EL (cell line): ENCODE data around the gene ZAP70.

Experiments used
- DNase-seq: peaks from one replicate; pipeline ENCODE4 v3.0.0-alpha.2; 2016

Gene ZAP70

DNA sequence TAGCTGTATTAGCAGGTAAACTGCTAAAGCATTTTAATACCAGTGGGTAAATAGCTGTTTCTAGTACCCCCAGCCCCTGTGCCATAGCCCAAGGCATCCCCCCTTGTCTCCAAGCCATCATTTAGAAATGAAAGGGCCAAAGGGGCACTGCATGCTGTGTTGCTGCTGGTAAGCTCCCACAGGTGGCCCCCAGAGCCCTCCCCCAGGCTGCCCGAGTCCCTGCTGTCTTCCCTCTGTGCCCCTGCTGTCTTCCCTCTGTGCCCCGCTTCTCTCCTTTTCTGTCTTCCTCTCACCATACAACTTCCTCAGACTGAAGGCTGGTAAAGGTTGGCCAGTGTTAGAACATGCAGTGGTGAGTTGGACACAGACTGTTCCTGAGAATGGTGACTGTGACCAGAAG is 42.1 kb downstream of the ZAP70 start:
- DNase-seq = no peak

DNA sequence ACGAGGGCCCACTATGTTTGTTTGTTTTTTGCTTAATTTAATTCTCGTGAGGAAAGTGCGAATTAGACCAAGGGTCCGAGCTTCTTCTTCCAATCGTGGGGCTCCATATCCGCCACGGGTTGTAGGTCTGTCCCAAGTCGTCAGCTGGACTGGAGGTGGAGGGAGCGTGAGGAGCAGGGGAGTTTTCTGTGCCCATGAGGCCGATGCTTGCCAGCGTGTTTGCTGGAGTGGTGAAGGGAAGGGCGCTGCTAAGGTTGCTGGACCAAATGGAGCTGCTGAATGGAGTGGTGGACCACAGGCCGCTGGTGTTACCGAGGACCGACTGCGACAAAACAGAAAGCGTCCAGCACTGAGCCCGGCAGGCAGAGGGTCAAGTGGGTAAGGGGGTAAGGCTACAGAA is 43.7 kb downstream of the ZAP70 start:
- DNase-seq = no peak

DNA sequence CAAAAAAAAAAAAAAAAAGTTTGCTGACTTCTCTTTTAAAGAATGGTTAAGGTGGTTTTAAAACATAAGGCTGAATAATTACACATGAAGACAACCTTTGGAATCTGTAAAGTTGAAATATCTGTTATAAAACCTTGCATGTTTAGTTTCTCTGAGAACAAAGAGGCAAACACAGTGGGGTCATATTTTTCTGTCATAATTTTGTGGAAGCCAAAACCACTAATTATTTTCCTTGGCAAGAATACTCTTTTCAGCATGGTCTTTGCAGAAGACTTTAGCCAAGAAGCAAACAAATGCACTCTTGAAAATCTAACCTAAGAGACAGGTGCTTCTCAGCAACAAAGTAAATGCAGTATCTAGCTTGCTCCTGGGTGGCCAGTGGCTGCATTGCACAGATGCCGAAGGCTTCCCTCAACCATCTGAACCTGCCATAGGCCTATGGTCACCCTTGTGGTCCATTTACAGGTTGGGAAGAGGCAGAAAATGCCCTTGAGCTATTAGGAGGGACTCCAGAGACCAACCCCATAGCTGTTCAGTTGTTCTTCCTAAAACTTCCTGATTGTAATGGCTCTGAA is 44.8 kb downstream of the ZAP70 start:
- DNase-seq = no peak

DNA sequence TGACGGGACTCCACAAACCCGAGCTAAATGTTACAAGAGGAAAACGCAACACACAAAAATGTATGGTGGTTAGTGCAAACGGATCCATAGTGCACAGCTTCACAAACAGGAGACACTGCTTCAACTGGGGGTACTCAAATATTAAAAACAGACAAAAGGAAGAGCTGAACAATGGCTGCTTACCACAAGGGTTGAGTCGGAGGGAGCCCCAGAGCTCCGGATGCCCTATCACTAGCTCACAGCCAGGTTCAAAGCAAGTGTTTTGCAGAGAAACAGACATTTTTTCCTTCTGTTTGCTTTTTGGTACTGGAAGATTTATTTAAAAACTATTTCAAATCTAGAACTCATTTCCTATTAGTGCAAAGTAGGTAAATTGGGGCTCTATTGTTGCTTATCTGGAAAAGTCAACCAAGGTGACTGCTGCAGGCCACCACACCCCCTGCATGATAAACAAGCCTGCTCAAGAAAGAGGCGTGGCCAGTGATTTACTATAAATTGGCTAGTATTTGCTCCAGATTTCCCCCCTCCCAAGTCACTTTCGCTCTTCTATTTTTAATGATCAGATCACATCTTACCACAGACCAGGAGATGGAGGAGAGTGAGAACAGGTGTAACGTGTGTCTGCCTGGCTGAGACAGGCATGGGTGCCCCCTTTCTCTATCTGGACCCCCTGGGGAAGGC is 46.5 kb downstream of the ZAP70 start:
- no peak for DNase-seq

DNA sequence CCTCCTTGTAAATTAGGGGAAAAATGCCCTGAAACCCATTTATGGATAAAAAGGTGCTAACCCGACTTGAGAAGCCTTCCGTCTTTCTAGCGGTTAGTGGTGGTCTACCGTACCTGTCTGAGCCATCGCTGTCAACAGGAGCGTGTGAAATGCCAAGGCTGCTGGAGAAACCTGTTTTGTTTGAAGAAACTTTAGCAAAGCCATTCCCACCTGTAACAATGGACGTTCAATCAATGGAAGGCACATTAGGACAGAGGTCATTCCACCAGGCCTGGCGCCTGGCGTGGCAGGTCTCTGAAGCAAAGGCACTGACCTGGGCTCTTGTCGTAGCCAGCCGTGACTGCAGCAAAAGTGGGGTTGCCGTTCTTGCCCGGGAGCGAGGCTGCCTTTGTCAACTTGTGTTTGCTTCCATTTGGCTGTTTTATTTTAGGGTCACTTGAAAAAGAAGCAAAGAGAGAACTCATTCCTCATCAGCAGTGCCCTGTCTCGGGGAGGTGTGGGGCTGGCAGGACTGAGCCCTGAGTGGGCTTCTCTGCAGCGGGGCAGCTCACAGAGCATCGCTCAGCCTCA is 47.2 kb downstream of the ZAP70 start:
- no peak for DNase-seq

DNA sequence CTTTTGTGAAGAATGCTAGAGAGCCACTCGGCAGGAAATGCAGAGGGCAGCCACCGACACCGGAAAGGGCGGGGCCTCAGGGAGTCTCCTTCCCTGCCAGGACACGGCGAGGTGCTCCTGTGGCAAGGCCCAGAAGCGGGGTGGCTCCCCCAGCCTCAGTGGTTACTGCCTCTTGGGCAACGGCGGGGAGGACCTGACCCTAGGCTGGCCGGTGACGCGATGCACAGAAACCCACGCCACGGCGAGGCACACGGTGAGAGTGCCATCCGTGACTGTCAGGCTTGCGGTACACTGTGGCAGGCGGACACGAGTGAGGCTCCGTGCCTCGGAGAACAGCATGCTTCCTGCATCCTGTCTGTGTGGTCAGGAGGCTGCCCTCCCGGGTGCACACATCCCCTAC is 47.8 kb downstream of the ZAP70 start:
- DNase-seq = no peak

DNA sequence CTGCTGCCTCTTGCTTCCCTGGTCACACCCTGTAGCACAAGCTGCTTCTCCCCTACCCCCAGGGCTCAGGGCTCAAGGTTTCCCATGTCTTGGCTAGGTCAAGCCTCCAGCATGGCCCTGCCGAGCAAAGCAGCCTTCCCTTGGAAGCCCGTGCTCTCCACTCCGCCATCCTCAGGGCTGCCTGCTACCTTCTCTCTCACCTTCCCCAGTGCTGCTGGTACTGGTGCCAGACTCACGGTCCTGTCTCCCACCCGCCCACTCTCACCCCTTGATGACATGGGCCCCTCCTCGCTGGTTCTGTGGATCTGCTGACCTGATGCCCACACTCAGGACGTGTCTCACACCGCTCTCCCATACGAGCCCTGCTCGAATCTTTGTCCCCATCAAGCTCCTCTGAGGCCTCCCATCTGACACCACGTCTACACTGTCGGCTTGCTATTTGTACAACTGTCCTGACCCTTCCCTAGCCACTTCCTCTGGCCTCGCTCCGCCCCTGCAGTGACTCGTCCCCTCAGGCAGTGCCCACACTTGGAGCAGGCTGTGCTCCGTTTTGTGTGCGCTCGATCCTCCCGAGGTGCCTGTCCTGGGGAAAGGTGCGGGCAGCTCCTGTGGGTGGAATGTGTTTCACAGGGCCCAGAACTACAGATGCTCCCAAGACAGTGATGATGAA is 49.9 kb downstream of the ZAP70 start:
- peak; percentile 51 for DNase-seq

DNA sequence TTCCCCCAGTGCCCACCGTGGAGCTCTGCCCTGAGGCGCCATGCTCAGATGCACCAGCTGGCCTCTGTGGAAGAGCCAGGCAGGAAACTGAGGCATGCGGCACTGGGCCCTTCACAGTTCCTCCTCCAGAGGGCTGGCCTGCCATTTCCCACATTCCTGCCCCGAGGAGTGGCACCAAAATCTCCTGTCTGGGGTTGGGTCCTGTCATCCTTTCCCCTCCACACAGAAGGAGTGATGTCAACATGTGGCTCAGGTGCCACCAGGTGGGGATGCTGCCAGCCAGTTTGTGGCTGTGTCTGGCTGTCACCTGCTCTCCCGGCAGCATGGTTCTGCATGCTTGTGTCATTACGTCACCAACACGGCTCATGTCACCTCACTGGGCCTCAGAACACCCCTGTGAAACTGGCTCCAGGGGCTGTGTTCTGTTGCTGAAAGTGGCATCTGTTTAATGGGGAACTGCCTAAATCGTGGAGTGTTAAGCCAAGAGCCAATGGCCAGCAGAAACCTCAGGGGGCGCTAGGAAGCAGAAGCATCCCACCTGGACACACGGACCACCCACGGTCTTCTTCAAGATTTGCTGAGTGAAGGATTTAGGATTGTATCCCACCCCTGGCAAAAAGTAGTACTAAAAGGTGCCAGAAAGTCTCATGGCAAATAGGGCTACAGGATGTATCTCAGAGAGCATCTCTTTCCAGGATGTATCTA is 51.3 kb downstream of the ZAP70 start:
- no peak for DNase-seq

DNA sequence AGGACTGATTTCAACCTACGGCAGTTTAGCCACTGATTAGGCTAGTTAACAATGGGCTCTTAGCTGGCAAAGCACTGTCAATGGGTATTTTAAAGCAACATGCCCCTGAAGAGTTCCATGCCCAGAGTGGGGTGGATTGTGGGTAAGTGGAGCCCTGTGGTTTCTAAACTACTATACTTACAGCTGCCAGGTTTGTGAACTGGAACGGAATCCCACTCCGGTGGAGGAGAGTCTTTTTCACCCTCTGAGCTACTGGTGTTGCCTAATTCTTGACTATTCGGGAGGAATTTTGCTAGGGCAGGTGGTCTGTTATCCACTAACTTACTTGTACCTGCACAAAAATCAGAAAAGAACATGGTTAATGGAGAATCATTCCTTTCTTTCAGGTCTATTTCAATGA is 52.6 kb downstream of the ZAP70 start:
- no peak for DNase-seq

DNA sequence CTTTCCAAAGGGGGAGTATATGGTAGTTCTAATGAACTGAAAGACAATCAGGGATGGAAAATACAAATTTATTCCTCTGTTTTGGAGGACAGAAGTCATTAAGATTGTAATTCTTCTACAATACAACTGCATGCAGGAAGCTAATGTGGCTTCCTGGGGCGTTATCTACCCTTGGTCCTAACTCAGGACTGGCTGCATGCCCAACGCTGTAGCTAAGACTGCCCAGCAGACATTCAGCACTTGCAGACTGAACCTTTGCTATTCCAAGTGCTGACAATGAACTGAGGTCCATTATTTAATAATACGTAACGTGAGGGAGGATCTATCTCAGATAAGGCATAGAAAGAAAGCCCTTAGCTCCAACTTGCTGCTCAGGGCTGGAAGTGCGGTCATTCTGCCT is 53.2 kb downstream of the ZAP70 start:
- DNase-seq = no peak

DNA sequence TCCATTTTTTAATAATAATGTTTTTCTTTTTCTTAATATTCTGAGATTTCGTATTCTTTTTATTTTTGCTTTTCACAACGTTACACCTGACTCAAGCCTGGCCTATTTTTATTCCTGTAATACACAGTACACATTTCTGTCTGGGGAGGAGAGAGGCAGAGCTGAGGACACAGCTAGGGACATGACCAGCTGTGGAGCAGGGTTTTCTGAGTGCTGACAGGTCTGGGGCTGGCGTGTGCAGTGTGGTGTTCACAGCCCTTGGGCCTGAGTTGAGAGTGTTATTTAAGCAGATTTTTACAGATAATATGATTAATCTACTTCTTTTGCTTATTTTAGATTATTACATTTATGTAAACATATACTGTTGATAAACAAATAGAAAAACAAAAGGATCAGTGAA is 55.9 kb downstream of the ZAP70 start:
- DNase-seq = no peak

DNA sequence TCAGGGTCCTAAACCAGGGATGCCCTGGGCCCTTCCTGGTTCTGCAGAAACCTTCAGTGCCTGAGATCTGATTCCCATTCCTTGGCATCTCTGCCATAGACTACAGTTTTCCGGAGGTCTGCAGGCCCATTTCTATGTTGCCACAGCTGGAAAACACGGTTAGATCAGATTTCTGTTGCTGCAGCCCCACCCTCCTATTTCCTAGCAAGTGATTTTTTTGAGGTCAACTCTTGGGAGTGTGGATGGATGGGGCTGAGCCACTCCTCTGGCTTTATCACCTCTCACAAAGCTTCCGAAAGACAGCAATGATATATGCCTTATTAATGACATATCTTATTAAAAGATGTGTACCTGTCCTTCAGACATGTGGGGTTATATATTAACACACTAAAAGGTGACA is 56.3 kb downstream of the ZAP70 start:
- DNase-seq = no peak

DNA sequence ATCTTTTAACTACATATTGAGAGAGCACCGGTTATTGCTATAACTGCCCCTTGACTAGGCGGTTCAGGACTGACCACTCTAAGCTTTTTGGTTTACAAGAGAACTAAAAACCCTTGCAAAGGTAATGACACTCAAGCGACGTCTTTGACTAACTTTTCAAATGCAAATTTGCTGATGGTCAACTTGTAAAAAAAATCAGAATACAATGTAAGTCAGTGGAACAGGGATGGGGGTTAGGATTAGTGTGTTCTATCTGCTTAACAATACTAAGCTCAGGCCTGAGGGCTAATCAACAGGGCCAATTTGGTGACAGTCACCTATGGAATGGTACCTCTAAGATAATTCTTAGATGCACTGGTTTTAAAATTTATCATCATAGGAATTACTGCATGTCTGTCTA is 57.1 kb downstream of the ZAP70 start:
- no peak for DNase-seq

DNA sequence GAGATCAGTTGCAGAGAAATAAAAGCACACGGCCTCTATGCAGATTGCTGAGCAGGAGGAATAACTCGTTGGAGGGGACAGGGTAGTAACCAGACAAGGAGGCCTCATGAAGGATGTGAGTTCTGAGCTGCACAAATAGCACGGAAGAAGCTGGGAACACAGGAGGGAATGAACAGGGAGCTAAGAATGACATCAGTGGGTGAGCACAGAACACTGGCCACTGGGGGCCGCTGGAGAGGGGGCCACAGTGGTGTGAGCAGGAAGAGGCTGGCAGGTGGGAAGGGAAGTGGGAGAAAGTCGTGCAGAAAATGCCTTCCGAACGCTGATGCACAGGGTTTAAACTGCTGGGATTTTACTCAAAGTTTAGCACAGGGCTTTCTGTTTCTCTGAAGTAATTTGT is 61.0 kb downstream of the ZAP70 start:
- no peak for DNase-seq

DNA sequence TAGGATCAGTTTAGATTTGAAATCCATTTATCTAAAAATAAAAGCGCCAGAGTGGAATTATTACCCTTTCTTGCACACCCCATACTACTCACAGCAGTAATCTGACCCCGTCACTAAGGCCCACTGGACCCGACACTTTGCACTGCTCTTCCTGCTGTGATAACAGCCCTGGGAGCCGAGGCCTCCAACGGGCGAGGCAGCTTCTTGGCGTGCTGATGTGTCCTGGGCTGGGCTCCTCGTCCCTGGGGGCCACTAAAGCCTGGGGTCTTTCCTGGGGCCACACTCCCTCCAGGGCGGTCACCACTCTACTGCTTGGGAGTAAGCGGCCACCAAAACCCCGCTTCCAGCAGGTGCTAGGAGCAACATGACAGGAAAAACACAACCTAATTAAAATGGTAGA is 61.7 kb downstream of the ZAP70 start:
- DNase-seq = no peak

DNA sequence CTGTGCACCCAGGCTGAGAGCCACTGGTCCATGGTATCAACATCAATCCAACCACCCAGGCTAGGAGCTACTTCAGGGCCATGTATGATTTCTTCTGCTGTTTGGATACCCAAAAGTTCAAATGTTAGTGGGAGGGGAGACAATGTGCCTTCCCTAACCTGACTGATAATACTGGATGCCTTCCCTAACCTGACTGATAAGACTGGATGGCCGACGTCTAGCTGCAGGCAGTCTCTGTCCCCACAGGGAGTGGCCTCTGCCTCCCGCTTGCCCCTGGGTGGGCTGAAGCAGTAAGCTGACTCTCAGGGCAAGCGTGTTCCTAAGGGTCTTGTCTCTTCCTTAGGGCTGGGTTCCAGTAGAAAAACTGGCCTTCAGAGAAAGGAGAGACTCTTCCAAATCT is 65.8 kb downstream of the ZAP70 start:
- DNase-seq = no peak

DNA sequence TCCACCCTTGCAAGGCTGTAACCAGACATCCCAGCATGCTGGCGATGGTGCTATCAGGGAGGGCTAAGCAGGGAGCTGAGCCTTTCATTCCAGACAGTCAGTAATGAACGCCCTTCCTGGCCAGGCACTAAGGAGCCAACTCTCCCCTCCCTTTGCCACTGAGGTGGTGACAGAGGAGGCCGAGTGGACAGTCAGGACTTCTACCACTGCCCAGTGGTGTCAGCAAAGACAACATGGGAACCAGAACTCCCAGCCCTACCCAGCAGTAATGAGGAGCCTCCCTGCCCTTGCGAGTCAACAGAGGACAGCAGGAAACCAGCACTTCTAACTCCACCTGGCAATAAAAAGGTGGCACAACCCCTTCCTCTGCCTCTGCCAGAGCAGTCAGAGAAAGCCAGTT is 68.6 kb downstream of the ZAP70 start:
- no peak for DNase-seq

DNA sequence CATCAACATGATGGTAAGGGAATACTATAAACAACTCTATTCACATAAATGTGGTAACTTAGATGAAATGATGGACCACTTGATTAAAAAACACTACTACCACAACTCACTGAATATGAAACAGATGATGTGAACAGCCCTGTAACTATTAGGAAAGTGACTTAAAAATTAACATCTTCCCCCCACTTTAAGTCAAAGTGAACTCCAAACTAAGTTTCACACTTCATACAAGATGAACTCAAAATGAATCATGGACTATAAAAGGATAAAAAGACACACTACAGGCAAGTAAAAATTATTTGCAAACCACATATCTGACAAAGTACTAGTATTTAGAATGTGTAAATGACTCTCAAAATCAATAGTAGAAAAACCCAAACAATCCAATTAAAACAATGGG is 71.6 kb downstream of the ZAP70 start:
- DNase-seq = no peak

DNA sequence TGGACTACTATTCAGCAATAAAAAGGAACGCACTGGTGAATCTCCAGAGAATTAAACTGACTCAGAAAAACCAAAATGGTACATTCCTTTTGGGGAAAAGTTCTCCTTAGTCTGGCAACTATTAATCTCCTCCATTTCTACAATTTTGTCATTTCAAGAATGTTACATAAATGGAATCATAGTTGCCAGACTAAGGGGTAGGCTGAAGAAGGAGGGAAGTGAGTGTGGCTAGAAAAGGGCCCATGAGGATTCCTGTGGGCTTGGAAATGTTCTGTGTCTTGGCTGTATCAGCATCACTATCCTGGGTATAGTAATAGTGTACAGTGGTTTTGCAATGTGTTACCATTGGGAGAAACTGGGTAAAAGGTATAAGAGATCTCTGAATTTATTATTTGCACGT is 72.4 kb downstream of the ZAP70 start:
- DNase-seq = no peak

DNA sequence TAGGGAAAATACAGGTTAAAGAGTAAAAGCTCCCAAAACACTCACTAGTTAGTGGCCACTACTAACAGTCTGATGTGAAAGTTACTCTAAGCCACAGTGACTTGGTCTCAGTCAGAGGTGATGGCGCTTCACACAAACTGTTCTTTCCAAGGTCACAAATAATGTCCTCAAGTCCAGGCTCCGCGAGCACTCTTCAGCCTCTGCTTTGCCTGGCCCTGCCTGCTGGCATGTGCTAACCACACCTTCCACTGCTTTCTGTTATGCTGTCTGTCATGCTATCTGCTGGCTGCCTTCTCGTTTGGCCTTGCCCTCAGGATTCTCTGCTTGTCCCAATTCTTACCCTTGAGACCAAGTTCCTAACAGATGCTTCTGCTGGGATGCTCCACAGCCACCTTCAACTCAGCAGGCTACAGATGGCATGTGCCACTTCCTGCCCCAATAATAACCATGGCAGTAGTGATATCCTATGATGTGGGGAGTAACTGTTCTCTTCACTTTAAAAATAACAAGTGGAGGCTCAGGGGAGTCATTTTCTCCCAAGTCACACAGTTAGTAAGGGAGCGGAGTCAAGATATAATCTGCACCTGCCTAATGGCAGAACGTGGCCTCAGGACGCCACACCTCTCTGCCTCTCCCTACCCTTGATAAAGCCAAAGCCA is 75.7 kb downstream of the ZAP70 start:
- no peak for DNase-seq
